ENCODE measurements around the gene RAB40B. TPM values are rescaled to one million over a fixed set of nuclear protein-coding genes. Genes with fewer than 3 reads are reported as not detected.

RAB40B gene
- total and polyA plus RNA-seq, 2 donors (not counting 1 experiment from before 2014, with no cell fraction given) = 4.7 to 8.0 TPM

- Histone ChIP-seq H3K79me2 (ENCODE audit: control insufficient read depth, insufficient read depth, low read length) (peaks cover 36% of the 10 kb centered on the region), H3K4me2 (replicated peaks; ENCODE audit: low read depth, low read length, poor library complexity, severe bottlenecking) (peak overlapping the region; percentile 69), H3K36me3 (replicated peaks in 1 of 2; ENCODE audit: control extremely low read depth in 1 of 2, control insufficient read depth in 1 of 2, extremely low read depth in 1 of 2, insufficient read depth in 2 of 2, low read length in 1 of 2) (peaks cover 0 to 4% of the 10 kb centered on the region in 2 experiments), H3K4me1 (ENCODE audit: control insufficient read depth in 2 of 2, insufficient read depth in 2 of 2, low read length in 2 of 2) (peaks cover 15 to 20% of the 10 kb centered on the region in 2 donors), H3K9me3 (ENCODE audit: control extremely low read depth in 1 of 3, control insufficient read depth in 2 of 3, insufficient read depth in 1 of 3, low read length in 2 of 3) (no peaks in the 10 kb centered on the region), H2AFZ (ENCODE audit: insufficient read depth, low read depth, low read length, poor library complexity, severe bottlenecking) (no peak overlapping the region), H4K20me1 (ENCODE audit: control insufficient read depth, insufficient read depth, low read length, poor library complexity, severe bottlenecking) (peaks cover 44% of the 10 kb centered on the region), H3K27me3 (replicated peaks in 1 of 4; ENCODE audit: control extremely low read depth in 1 of 4, control insufficient read depth in 3 of 4, insufficient read depth in 4 of 4, low read length in 3 of 4) (no peaks in the 10 kb centered on the region), H3K4me3 (ENCODE audit: control extremely low read depth in 1 of 5, extremely low read depth in 1 of 5, insufficient read depth in 1 of 5, low read depth in 2 of 5, low read length in 4 of 5) (peak overlapping the region in 3 of 5 experiments; percentile 25 to 44 (median 39)), H3K9ac (ENCODE audit: low read length) (no peak overlapping the region), H3K27ac (ENCODE audit: low read length in 2 of 2) (peak overlapping the region in 1 of 2 donors; percentile 41)
- ATAC-seq (ENCODE audit: low read depth) (peak; percentile 19), DNase-seq (peak; percentile 76)
- ChIA-PET POLR2A (no interaction called here), CTCF (interaction anchor here (1.0 kb wide), 1 partner anchor 20 kb away, joined by 4 read pairs; no protein-coding TSS in a partner anchor)
- WGBS (ENCODE audit: insufficient coverage) = 9% methylated on average over 12 of the region's 37 CpGs
- intact Hi-C loops (cut with micrococcal nuclease) = loop anchor here (1.0 to 5.0 kb wide), 4 partner anchors 56 to 230 kb away; partner anchors contain the start of genes FN3KRP, HEXD, OGFOD3 and TBCD
- Mint-ChIP-seq H3K4me1 (peaks cover 23% of the 10 kb centered on the region), H3K27ac (peak overlapping the region; percentile 50), H3K9me3 (ENCODE audit: insufficient read depth) (no peaks in the 10 kb centered on the region), H3K4me3 (peak overlapping the region; percentile 68), H3K27me3 (no peaks in the 10 kb centered on the region)
- TF ChIP-seq CTCF (IDR thresholded peaks at IDR 0.05) (no peak), EZH2 (IDR thresholded peaks at IDR 0.05; ENCODE audit: borderline replicate concordance, insufficient read depth, low read depth, low read length, poor library complexity, severe bottlenecking) (no peak)
Observed at GRCh38 chr17:82648742-82649331, 49.7 kb downstream of the RAB40B start.

GRCh38 chr17:82648165-82648668 is 50.3 kb downstream of the RAB40B start, which contains the start of gene WDR45B:
TSS of gene WDR45B (minus strand) at chr17:82648444. CDS start at chr17:82648340, 104 bp downstream.
- Mint-ChIP-seq H3K27me3 (no peaks in the 10 kb centered on the region), H3K4me1 (peaks cover 23% of the 10 kb centered on the region), H3K27ac (peak within 1 kb of the TSS; percentile 97), H3K4me3 (peak within 1 kb of the TSS; percentile 92), H3K9me3 (ENCODE audit: insufficient read depth) (no peaks in the 10 kb centered on the region)
- Histone ChIP-seq H3K4me1 (ENCODE audit: control insufficient read depth in 2 of 2, insufficient read depth in 2 of 2, low read length in 2 of 2) (peaks cover 15 to 20% of the 10 kb centered on the region in 2 donors), H2AFZ (ENCODE audit: insufficient read depth, low read depth, low read length, poor library complexity, severe bottlenecking) (peak within 1 kb of the TSS; percentile 48), H3K4me2 (replicated peaks; ENCODE audit: low read depth, low read length, poor library complexity, severe bottlenecking) (peak within 1 kb of the TSS; percentile 93), H3K27ac (ENCODE audit: low read length in 2 of 2) (peak within 1 kb of the TSS; percentile 83 to 89), H3K9ac (ENCODE audit: low read length) (peak within 1 kb of the TSS; percentile 70), H3K36me3 (replicated peaks in 1 of 2; ENCODE audit: control extremely low read depth in 1 of 2, control insufficient read depth in 1 of 2, extremely low read depth in 1 of 2, insufficient read depth in 2 of 2, low read length in 1 of 2) (peaks cover 0 to 10% of the 10 kb centered on the region in 2 experiments), H3K4me3 (ENCODE audit: control extremely low read depth in 1 of 5, extremely low read depth in 1 of 5, insufficient read depth in 1 of 5, low read depth in 2 of 5, low read length in 4 of 5) (peak within 1 kb of the TSS; percentile 41 to 85 (median 75)), H4K20me1 (ENCODE audit: control insufficient read depth, insufficient read depth, low read length, poor library complexity, severe bottlenecking) (peaks cover 51% of the 10 kb centered on the region), H3K27me3 (replicated peaks in 1 of 4; ENCODE audit: control extremely low read depth in 1 of 4, control insufficient read depth in 3 of 4, insufficient read depth in 4 of 4, low read length in 3 of 4) (no peaks in the 10 kb centered on the region), H3K9me3 (ENCODE audit: control extremely low read depth in 1 of 3, control insufficient read depth in 2 of 3, insufficient read depth in 1 of 3, low read length in 2 of 3) (no peaks in the 10 kb centered on the region), H3K79me2 (ENCODE audit: control insufficient read depth, insufficient read depth, low read length) (peaks cover 43% of the 10 kb centered on the region)
- CTCF ChIA-PET = no interaction called here
- DNase-seq (peak; percentile 96), ATAC-seq (ENCODE audit: low read depth) (peak; percentile 89)
- POLR2A ChIA-PET = no interaction called here
- under 1% methylated on average over 49 of the region's 67 CpGs for WGBS (ENCODE audit: insufficient coverage)
- intact Hi-C loops (cut with micrococcal nuclease) = loop anchor here (1.0 to 5.0 kb wide), 4 partner anchors 55 to 229 kb away; partner anchors contain the start of genes FN3KRP, HEXD, OGFOD3 and TBCD
- TF ChIP-seq EZH2 (IDR thresholded peaks at IDR 0.05; ENCODE audit: borderline replicate concordance, insufficient read depth, low read depth, low read length, poor library complexity, severe bottlenecking) (no peak), CTCF (IDR thresholded peaks at IDR 0.05) (no peak)

Measured in B cell (primary cell).